HepG2 (cell line): Measurements from ENCODE around the gene FAF2. TPM values are rescaled to one million over a fixed set of nuclear protein-coding genes. Genes with fewer than 3 reads are reported as not detected.

Source experiments
- BORCS8-MEF2B ChIP-seq: sonication (generic); formaldehyde crosslinking; IDR thresholded peaks from 2 replicates; pipeline ENCODE4 v1.8.0; 2022; ENCODE audit warnings: mild to moderate bottlenecking, missing genetic modification reagents
- DBP ChIP-seq: sonication (generic); formaldehyde crosslinking; IDR thresholded peaks from 2 replicates; pipeline ENCODE4 v1.4.0; 2020; ENCODE audit warnings: missing genetic modification reagents; ENCODE audit errors: not compliant biosample characterization
- FOXC1 ChIP-seq: sonication (generic); formaldehyde crosslinking; IDR thresholded peaks from 2 replicates; pipeline ENCODE4 v1.8.0; 2022; ENCODE audit warnings: mild to moderate bottlenecking, missing genetic modification reagents, borderline replicate concordance
- GLMP ChIP-seq: sonication (generic); formaldehyde crosslinking; IDR thresholded peaks from 2 replicates; pipeline ENCODE4 v1.9.0; 2021; ENCODE audit warnings: missing genetic modification reagents, mild to moderate bottlenecking, borderline replicate concordance
- HNRNPL ChIP-seq: fragments of 200-400 bp; formaldehyde crosslinking; IDR thresholded peaks from 2 replicates; pipeline ENCODE4 v1.6.1; 2017; ENCODE audit warnings: mild to moderate bottlenecking, low read depth, low read length
- HOXA9 ChIP-seq: sonication (generic); formaldehyde crosslinking; IDR thresholded peaks from 2 replicates; pipeline ENCODE4 v1.8.1; 2022; ENCODE audit warnings: missing genetic modification reagents, mild to moderate bottlenecking, moderate library complexity, borderline replicate concordance
- NR0B2 ChIP-seq: sonication (generic); formaldehyde crosslinking; IDR thresholded peaks from 2 replicates; pipeline ENCODE4 v1.4.0; 2020; ENCODE audit warnings: mild to moderate bottlenecking, missing genetic modification reagents
- SIX1 ChIP-seq: sonication (generic); formaldehyde crosslinking; IDR thresholded peaks from 2 replicates; pipeline ENCODE4 v1.4.0; 2020; ENCODE audit warnings: missing genetic modification reagents, borderline replicate concordance
- SP5 ChIP-seq: IDR thresholded peaks from 2 replicates; pipeline ENCODE4 v1.6.1; 2016; ENCODE audit warnings: low read depth, borderline replicate concordance
- TGIF2 ChIP-seq: IDR thresholded peaks from 2 replicates; pipeline ENCODE4 v1.6.1; 2016; ENCODE audit warnings: control low read depth, missing compliant biosample characterization
- ZFP62 ChIP-seq: sonication (generic); formaldehyde crosslinking; IDR thresholded peaks from 2 replicates; pipeline ENCODE4 v1.4.0; 2020; ENCODE audit warnings: missing genetic modification reagents
- ZHX2 ChIP-seq, 2 experiments: sonication (generic) in 1 of 2; formaldehyde crosslinking in 1 of 2; IDR thresholded peaks; 2 replicates each; pipeline versions ENCODE4 v1.6.1 to v1.9.0; 2014 to 2022; ENCODE audit warnings: antibody characterized with exemption in 1 of 2, borderline replicate concordance in 1 of 2, inconsistent platforms in 1 of 2, low read depth in 1 of 2, missing genetic modification reagents in 1 of 2
- ZNF251 ChIP-seq: sonication (generic); formaldehyde crosslinking; IDR thresholded peaks from 2 replicates; pipeline ENCODE4 v1.9.0; 2021; ENCODE audit warnings: mild to moderate bottlenecking, missing genetic modification reagents
- ZNF772 ChIP-seq: sonication (generic); formaldehyde crosslinking; IDR thresholded peaks from 2 replicates; pipeline ENCODE4 v1.5.0; 2020; ENCODE audit warnings: mild to moderate bottlenecking, missing genetic modification reagents
- ZNF776 ChIP-seq: sonication (generic); formaldehyde crosslinking; IDR thresholded peaks from 2 replicates; pipeline ENCODE4 v1.4.0; 2020; ENCODE audit warnings: mild to moderate bottlenecking, missing genetic modification reagents
- ZNF788 ChIP-seq: sonication (generic); formaldehyde crosslinking; IDR thresholded peaks from 2 replicates; pipeline ENCODE4 v1.5.0; 2020; ENCODE audit warnings: mild to moderate bottlenecking, missing genetic modification reagents, borderline replicate concordance
- ZSCAN21 ChIP-seq: sonication (generic); formaldehyde crosslinking; IDR thresholded peaks from 2 replicates; pipeline ENCODE4 v1.8.0; 2022; ENCODE audit warnings: mild to moderate bottlenecking, missing genetic modification reagents, moderate library complexity, borderline replicate concordance
- polyA plus RNA-seq, 8 experiments: library from polyadenylated mRNA; depleted of rRNA in 3 of 8; stranded (reverse) in 7 of 8; unstranded in 1 of 8; fragments of >200 nt; fragmentation: Illumina TruSeq in 4 of 8; extraction: Trizol in 4 of 8; gene quantifications; 2 replicates each; pipeline versions ENCODE4 v1.2.1 to v1.2.3, GENCODE V29; 2011 to 2016; ENCODE audit warnings: low read depth in 4 of 8, missing spikeins in 1 of 8, mixed read lengths in 1 of 8; ENCODE audit not compliant: insufficient read depth in 1 of 8
- total RNA-seq, 5 experiments: library from RNA; depleted of rRNA; stranded (reverse); fragments of >200 nt; fragmentation: Illumina TruSeq; extraction: Trizol; gene quantifications; 2 replicates each; pipeline ENCODE4 v1.2.3, GENCODE V29; 2016; ENCODE audit warnings: low read depth in 1 of 5

FAF2 gene
- total and polyA plus RNA-seq, 2 of the 13 experiments (the other 11 are each of a cell fraction or from before 2014, with no cell fraction given): 27.8 to 34.3 TPM

GRCh38 chr5:176549871-176550270 is 101.7 kb downstream of the FAF2 start (continued):
- TF ChIP-seq DBP: no peak
- no peak for TF ChIP-seq SP5 (CRISPR knock-in tag)
- TF ChIP-seq ZNF776: 0 out of 2 replicates have a peak, but pooled peaks have one; percentile 34
- no peak for TF ChIP-seq FOXC1 (CRISPR knock-in tag)
- peak; percentile 74; the same call in 1 of the 2 replicates for TF ChIP-seq ZNF772 (CRISPR knock-in tag)
- peak; percentile 93 for TF ChIP-seq HNRNPL
- TF ChIP-seq ZSCAN21 (CRISPR knock-in tag): peak; percentile 22; the same call in 1 of the 2 replicates
- TF ChIP-seq ZHX2 (IDR thresholded peaks at IDR 0.05; ENCODE audit: low read depth): no peak
- no peak for TF ChIP-seq ZHX2 (CRISPR knock-in tag; IDR thresholded peaks at IDR 0.05; ENCODE audit: borderline replicate concordance)
- TF ChIP-seq GLMP: no peak
- TF ChIP-seq ZFP62: no peak
- 0 out of 2 replicates have a peak, but pooled peaks have one; percentile 21 for TF ChIP-seq NR0B2 (CRISPR knock-in tag)
- no peak for TF ChIP-seq BORCS8-MEF2B (CRISPR knock-in tag)
- TF ChIP-seq ZNF788 (CRISPR knock-in tag): peak; percentile 75; the same call in 1 of the 2 replicates
- TF ChIP-seq HOXA9 (CRISPR knock-in tag): no peak
- TF ChIP-seq SIX1 (CRISPR knock-in tag): no peak
- TF ChIP-seq ZNF251 (CRISPR knock-in tag): no peak
- 0 out of 2 replicates have a peak, but pooled peaks have one; percentile 26 for TF ChIP-seq TGIF2
